Measurements from ENCODE around the gene CIAPIN1. TPM values are rescaled to one million over a fixed set of nuclear protein-coding genes. Genes with fewer than 3 reads are reported as not detected.
"Not testable (repeated sequence)": the region's sequence is repeated elsewhere in the genome, so short reads cannot be mapped to it uniquely, and the experiment has no call there.

CIAPIN1 gene
- total RNA-seq, 4 donors from 2014 or later = 37.7 to 65.5 (median 46.2) TPM

- H3K9me3 ChIP-seq = no peaks in the 10 kb centered on the region
- peaks cover 0 to 25% (median 6%) of the 10 kb centered on the region in 4 donors for H3K4me1 ChIP-seq
- H3K4me3 ChIP-seq = no peak overlapping the region
- DNase-seq = no peak
- peaks cover 0 to 5% (median 0%) of the 10 kb centered on the region in 3 donors for H3K36me3 ChIP-seq
- no peaks in the 10 kb centered on the region for H3K27me3 ChIP-seq
- TF ChIP-seq POLR2A (IDR thresholded peaks at IDR 0.05) = no peak
- TF ChIP-seq CTCF (IDR thresholded peaks at IDR 0.05) = no peak
- no peak overlapping the region for H3K27ac ChIP-seq
Measured at GRCh38 chr16:57445510-57445909, 1.7 kb downstream of the CIAPIN1 start.

GRCh38 chr16:57444711-57445110 is 2.5 kb downstream of the CIAPIN1 start:
- no peak for DNase-seq
- Histone ChIP-seq H3K27ac (no peak overlapping the region), H3K27me3 (no peaks in the 10 kb centered on the region), H3K36me3 (peaks cover 0 to 13% (median 0%) of the 10 kb centered on the region in 3 donors), H3K4me1 (peaks cover 0 to 25% (median 6%) of the 10 kb centered on the region in 4 donors), H3K4me3 (no peak overlapping the region), H3K9me3 (peaks cover 0 to 6% (median 0%) of the 10 kb centered on the region in 4 donors)
- TF ChIP-seq POLR2A (IDR thresholded peaks at IDR 0.05) (no peak), CTCF (IDR thresholded peaks at IDR 0.05) (no peak)

- not testable (repeated sequence) for H3K4me3 ChIP-seq, H3K4me1 ChIP-seq, H3K27me3 ChIP-seq, DNase-seq, H3K9me3 ChIP-seq, H3K27ac ChIP-seq
- H3K36me3 ChIP-seq = peaks cover 0 to 49% (median 3%) of the 10 kb centered on the region in 3 donors
Measured at GRCh38 chr16:57440551-57440950, 6.6 kb downstream of the CIAPIN1 start.

GRCh38 chr16:57439947-57440346 is 7.2 kb downstream of the CIAPIN1 start:
- not testable (repeated sequence) for DNase-seq, H3K9me3 ChIP-seq, H3K27ac ChIP-seq, H3K4me3 ChIP-seq, H3K27me3 ChIP-seq, H3K4me1 ChIP-seq
- peaks cover 0 to 55% (median 3%) of the 10 kb centered on the region in 3 donors for H3K36me3 ChIP-seq

GRCh38 chr16:57435838-57436237 is 11.3 kb downstream of the CIAPIN1 start:
- H3K36me3 ChIP-seq = peaks cover 0 to 95% (median 3%) of the 10 kb centered on the region in 3 donors
- no peak overlapping the region for H3K27ac ChIP-seq
- DNase-seq = no peak
- TF ChIP-seq CTCF (IDR thresholded peaks at IDR 0.05) = no peak
- no peak for TF ChIP-seq POLR2A (IDR thresholded peaks at IDR 0.05)
- peaks cover 0 to 6% (median 0%) of the 10 kb centered on the region in 4 donors for H3K9me3 ChIP-seq
- H3K27me3 ChIP-seq = no peaks in the 10 kb centered on the region
- no peak overlapping the region for H3K4me3 ChIP-seq
- H3K4me1 ChIP-seq = no peaks in the 10 kb centered on the region

- TF ChIP-seq POLR2A (IDR thresholded peaks at IDR 0.05) = no peak
- TF ChIP-seq CTCF (IDR thresholded peaks at IDR 0.05) = no peak
- Histone ChIP-seq H3K27me3 (no peaks in the 10 kb centered on the region), H3K36me3 (peaks cover 0 to 93% (median 2%) of the 10 kb centered on the region in 3 donors), H3K4me3 (no peak overlapping the region), H3K9me3 (no peaks in the 10 kb centered on the region), H3K4me1 (no peaks in the 10 kb centered on the region), H3K27ac (no peak overlapping the region)
- no peak for DNase-seq
Measured at GRCh38 chr16:57434003-57434402, 13.2 kb downstream of the CIAPIN1 start.

GRCh38 chr16:57432989-57433388 is 14.2 kb downstream of the CIAPIN1 start:
- H3K36me3 ChIP-seq = peaks cover 0 to 93% (median 0%) of the 10 kb centered on the region in 3 donors
- TF ChIP-seq POLR2A (IDR thresholded peaks at IDR 0.05) (no peak), CTCF (IDR thresholded peaks at IDR 0.05) (no peak)
- H3K27me3 ChIP-seq = no peaks in the 10 kb centered on the region
- no peak for DNase-seq
- H3K27ac ChIP-seq = peak overlapping the region in 2 of 4 donors; percentile 50 to 68
- no peak overlapping the region for H3K4me3 ChIP-seq
- no peaks in the 10 kb centered on the region for H3K9me3 ChIP-seq
- H3K4me1 ChIP-seq = no peaks in the 10 kb centered on the region
